Measurements from ENCODE around the gene MAP3K4.

DNA sequence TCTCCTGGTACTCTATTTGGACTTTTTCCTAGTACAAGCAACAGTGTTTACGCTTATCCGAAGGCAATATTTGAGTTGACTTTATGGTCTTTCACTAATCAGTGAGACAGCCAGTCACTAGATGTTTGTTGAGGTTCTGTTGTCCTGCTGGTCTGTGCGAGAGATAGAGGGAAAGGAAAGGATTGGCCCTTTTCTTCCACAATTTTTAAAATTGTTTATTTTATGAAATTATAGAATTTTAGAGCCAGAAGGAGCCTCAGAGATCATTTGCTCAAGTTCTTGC lies 44.4 kb downstream of the MAP3K4 start:
- TF ChIP-seq, protein P1, sequence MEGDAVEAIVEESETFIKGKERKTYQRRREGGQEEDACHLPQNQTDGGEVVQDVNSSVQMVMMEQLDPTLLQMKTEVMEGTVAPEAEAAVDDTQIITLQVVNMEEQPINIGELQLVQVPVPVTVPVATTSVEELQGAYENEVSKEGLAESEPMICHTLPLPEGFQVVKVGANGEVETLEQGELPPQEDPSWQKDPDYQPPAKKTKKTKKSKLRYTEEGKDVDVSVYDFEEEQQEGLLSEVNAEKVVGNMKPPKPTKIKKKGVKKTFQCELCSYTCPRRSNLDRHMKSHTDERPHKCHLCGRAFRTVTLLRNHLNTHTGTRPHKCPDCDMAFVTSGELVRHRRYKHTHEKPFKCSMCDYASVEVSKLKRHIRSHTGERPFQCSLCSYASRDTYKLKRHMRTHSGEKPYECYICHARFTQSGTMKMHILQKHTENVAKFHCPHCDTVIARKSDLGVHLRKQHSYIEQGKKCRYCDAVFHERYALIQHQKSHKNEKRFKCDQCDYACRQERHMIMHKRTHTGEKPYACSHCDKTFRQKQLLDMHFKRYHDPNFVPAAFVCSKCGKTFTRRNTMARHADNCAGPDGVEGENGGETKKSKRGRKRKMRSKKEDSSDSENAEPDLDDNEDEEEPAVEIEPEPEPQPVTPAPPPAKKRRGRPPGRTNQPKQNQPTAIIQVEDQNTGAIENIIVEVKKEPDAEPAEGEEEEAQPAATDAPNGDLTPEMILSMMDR (conservative IDR thresholded peaks at IDR 0.05; ENCODE audit: low read length), result no peak
- TF ChIP-seq EZH2phosphoT487 (IDR thresholded peaks at IDR 0.05; ENCODE audit: borderline replicate concordance, low read depth, low read length), result no peak
